HEK293 (cell line): ENCODE measurements around the gene RPS21.

ENCODE experiments used
- CTCF ChIP-seq: fragments of 450-650 bp; formaldehyde crosslinking; IDR thresholded peaks from 2 replicates; pipeline ENCODE4 v1.5.1; 2016; ENCODE audit warnings: missing biosample characterization, missing genetic modification characterization
- GLI2 ChIP-seq: fragments of 450-650 bp; formaldehyde crosslinking; IDR thresholded peaks from 2 replicates; pipeline ENCODE4; 2017; ENCODE audit warnings: missing biosample characterization, missing genetic modification characterization, low read depth, borderline replicate concordance
- KLF10 ChIP-seq: fragments of 450-650 bp; IDR thresholded peaks from 2 replicates; pipeline ENCODE4 v1.5.1; 2018; ENCODE audit warnings: missing biosample characterization, mild to moderate bottlenecking, missing genetic modification characterization
- KLF7 ChIP-seq: fragments of 450-650 bp; formaldehyde crosslinking; IDR thresholded peaks from 2 replicates; pipeline ENCODE4 v1.5.1; 2016; ENCODE audit warnings: missing biosample characterization, missing genetic modification characterization, borderline replicate concordance
- PRDM10 ChIP-seq: fragments of 450-650 bp; formaldehyde crosslinking; IDR thresholded peaks from 2 replicates; pipeline ENCODE4 v1.5.1; 2016; ENCODE audit warnings: missing biosample characterization, missing genetic modification characterization
- SCRT1 ChIP-seq: fragments of 450-650 bp; formaldehyde crosslinking; IDR thresholded peaks from 2 replicates; pipeline ENCODE4 v1.5.1; 2016; ENCODE audit warnings: missing biosample characterization, missing genetic modification characterization, borderline replicate concordance
- SCRT2 ChIP-seq: fragments of 450-650 bp; formaldehyde crosslinking; IDR thresholded peaks from 2 replicates; pipeline ENCODE4 v1.5.1; 2016; ENCODE audit warnings: missing biosample characterization, missing genetic modification characterization
- SP2 ChIP-seq: fragments of 450-650 bp; formaldehyde crosslinking; IDR thresholded peaks from 2 replicates; pipeline ENCODE4 v1.5.1; 2016; ENCODE audit warnings: missing biosample characterization, missing genetic modification characterization
- TCF7L2 ChIP-seq: IDR thresholded peaks from 2 replicates; pipeline ENCODE4 v1.6.1; 2011; ENCODE audit warnings: low read depth, mild to moderate bottlenecking, inconsistent platforms, low read length, moderate library complexity, borderline replicate concordance
- ZBTB21 ChIP-seq: fragments of 450-650 bp; formaldehyde crosslinking; IDR thresholded peaks from 2 replicates; pipeline ENCODE4 v1.5.1; 2017; ENCODE audit warnings: missing biosample characterization, missing genetic modification characterization
- ZNF10 ChIP-seq: fragments of 450-650 bp; formaldehyde crosslinking; IDR thresholded peaks from 2 replicates; pipeline ENCODE4 v1.5.1; 2017; ENCODE audit warnings: missing biosample characterization, missing genetic modification characterization
- ZNF112 ChIP-seq: fragments of 450-650 bp; formaldehyde crosslinking; IDR thresholded peaks from 2 replicates; pipeline ENCODE4 v1.5.0; 2017; ENCODE audit warnings: missing biosample characterization, missing genetic modification characterization
- ZNF140 ChIP-seq: fragments of 450-650 bp; formaldehyde crosslinking; IDR thresholded peaks from 2 replicates; pipeline ENCODE4 v1.5.1; 2016; ENCODE audit warnings: missing biosample characterization, missing genetic modification characterization
- ZNF148 ChIP-seq: fragments of 450-650 bp; formaldehyde crosslinking; IDR thresholded peaks from 2 replicates; pipeline ENCODE4 v1.5.0; 2017; ENCODE audit warnings: missing biosample characterization, missing genetic modification characterization, borderline replicate concordance
- ZNF155 ChIP-seq: fragments of 450-650 bp; formaldehyde crosslinking; IDR thresholded peaks from 2 replicates; pipeline ENCODE4 v1.5.1; 2016; ENCODE audit warnings: missing biosample characterization, missing genetic modification characterization
- ZNF202 ChIP-seq: fragments of 450-650 bp; formaldehyde crosslinking; IDR thresholded peaks from 2 replicates; pipeline ENCODE4 v1.5.1; 2016; ENCODE audit warnings: missing biosample characterization, missing genetic modification characterization, borderline replicate concordance
- ZNF248 ChIP-seq: fragments of 450-650 bp; formaldehyde crosslinking; IDR thresholded peaks from 2 replicates; pipeline ENCODE4 v1.5.1; 2017; ENCODE audit warnings: missing biosample characterization, missing genetic modification characterization
- ZNF311 ChIP-seq: fragments of 450-650 bp; formaldehyde crosslinking; IDR thresholded peaks from 2 replicates; pipeline ENCODE4 v1.5.1; 2017; ENCODE audit warnings: missing biosample characterization, missing genetic modification characterization, borderline replicate concordance
- ZNF335 ChIP-seq: fragments of 450-650 bp; formaldehyde crosslinking; conservative IDR thresholded peaks from 2 replicates; pipeline ENCODE4 v1.5.1; 2016; ENCODE audit warnings: missing biosample characterization, missing genetic modification characterization
- ZNF362 ChIP-seq: fragments of 450-650 bp; formaldehyde crosslinking; IDR thresholded peaks from 2 replicates; pipeline ENCODE4 v1.5.1; 2016; ENCODE audit warnings: missing biosample characterization, missing genetic modification characterization
- ZNF366 ChIP-seq: fragments of 450-650 bp; formaldehyde crosslinking; conservative IDR thresholded peaks from 2 replicates; pipeline ENCODE4 v1.5.1; 2016; ENCODE audit warnings: missing biosample characterization, missing genetic modification characterization
- ZNF416 ChIP-seq: fragments of 450-650 bp; formaldehyde crosslinking; IDR thresholded peaks from 2 replicates; pipeline ENCODE4 v1.5.1; 2016; ENCODE audit warnings: missing biosample characterization, missing genetic modification characterization
- ZNF433 ChIP-seq: fragments of 450-650 bp; formaldehyde crosslinking; IDR thresholded peaks from 2 replicates; pipeline ENCODE4 v1.5.1; 2016; ENCODE audit warnings: missing biosample characterization, missing genetic modification characterization, low read depth
- ZNF544 ChIP-seq: fragments of 450-650 bp; formaldehyde crosslinking; IDR thresholded peaks from 2 replicates; pipeline ENCODE4 v1.5.0; 2017; ENCODE audit warnings: missing biosample characterization, missing genetic modification characterization
- ZNF549 ChIP-seq: fragments of 450-650 bp; IDR thresholded peaks from 2 replicates; pipeline ENCODE4 v1.5.1; 2018; ENCODE audit warnings: missing biosample characterization, missing genetic modification characterization, mild to moderate bottlenecking, inconsistent platforms, moderate library complexity
- ZNF600 ChIP-seq: fragments of 450-650 bp; formaldehyde crosslinking; IDR thresholded peaks from 2 replicates; pipeline ENCODE4 v1.5.1; 2016; ENCODE audit warnings: missing biosample characterization, missing genetic modification characterization
- ZNF610 ChIP-seq: fragments of 450-650 bp; formaldehyde crosslinking; IDR thresholded peaks from 2 replicates; pipeline ENCODE4 v1.5.1; 2016; ENCODE audit warnings: missing biosample characterization, missing genetic modification characterization, borderline replicate concordance
- ZNF658 ChIP-seq: fragments of 450-650 bp; formaldehyde crosslinking; IDR thresholded peaks from 2 replicates; pipeline ENCODE4; 2016; ENCODE audit warnings: missing biosample characterization, missing genetic modification characterization
- ZNF76 ChIP-seq: fragments of 450-650 bp; formaldehyde crosslinking; IDR thresholded peaks from 2 replicates; pipeline ENCODE4; 2016; ENCODE audit warnings: low read depth, missing biosample characterization, missing genetic modification characterization, borderline replicate concordance
- ZNF837 ChIP-seq: fragments of 450-650 bp; formaldehyde crosslinking; IDR thresholded peaks from 2 replicates; pipeline ENCODE4 v1.5.1; 2016; ENCODE audit warnings: missing biosample characterization, missing genetic modification characterization

Gene RPS21

GRCh38 chr20:62407221-62407992 is 20.5 kb downstream of the RPS21 start, which contains the start of gene CABLES2 (continued):
- peak; percentile 66 for TF ChIP-seq PRDM10
- TF ChIP-seq ZNF76 (tag by site-specific recombination) = peak; percentile 80
- peak; percentile 64 for TF ChIP-seq CTCF (tag by site-specific recombination)
- no peak for TF ChIP-seq SCRT1 (tag by site-specific recombination)
- TF ChIP-seq ZNF366 (tag by site-specific recombination) = 0 out of 2 replicates have a peak, but pooled peaks have one; percentile 13
- TF ChIP-seq ZNF112 = no peak
- TF ChIP-seq GLI2 = no peak
- TF ChIP-seq SP2 = peak; percentile 81
- TF ChIP-seq KLF10 = peak; percentile 97
- TF ChIP-seq ZNF148 (tag by site-specific recombination) = no peak
- no peak for TF ChIP-seq ZNF549
- TF ChIP-seq ZNF658 (tag by site-specific recombination) = no peak
- no peak for TF ChIP-seq ZNF362 (tag by site-specific recombination)
- no peak for TF ChIP-seq ZNF140
- TF ChIP-seq ZNF610 (tag by site-specific recombination) = peak; percentile 86; the same call in 1 of the 2 replicates
- no peak for TF ChIP-seq ZNF416 (tag by site-specific recombination)
- no peak for TF ChIP-seq ZNF311
- no peak for TF ChIP-seq ZNF248 (tag by site-specific recombination)
- no peak for TF ChIP-seq ZNF202 (tag by site-specific recombination)
- TF ChIP-seq SCRT2 (tag by site-specific recombination) = peak; percentile 51
- no peak; the same call in 1 of the 2 replicates for TF ChIP-seq KLF7 (tag by site-specific recombination)
- peak; percentile 86 for TF ChIP-seq ZNF600 (tag by site-specific recombination)
- peak; percentile 93 for TF ChIP-seq ZNF335 (tag by site-specific recombination)
- no peak for TF ChIP-seq ZNF837
- no peak for TF ChIP-seq ZBTB21 (tag by site-specific recombination)
- peak; percentile 70; the same call in 1 of the 2 replicates for TF ChIP-seq ZNF10 (tag by site-specific recombination)
- no peak for TF ChIP-seq ZNF433
- TF ChIP-seq ZNF155 (tag by site-specific recombination) = no peak
- TF ChIP-seq ZNF544 (tag by site-specific recombination) = no peak
- no peak for TF ChIP-seq TCF7L2
